Endothelial cell of umbilical vein (primary cell): ENCODE data around the gene XNDC1N. TPM values are rescaled to one million over a fixed set of nuclear protein-coding genes. Genes with fewer than 3 reads are reported as not detected.

Experiments used
- BruUV-seq: library from RNA; stranded (reverse); fragments of 400-500 nt; replicated peaks from 2 replicates; lab custom pipeline; 2021; lab: Mats Ljungman, UMichigan
- CTCF ChIA-PET: fragments of 300-600, 350-600 bp; sonication (Branson Sonifier 250); formaldehyde crosslinking; loops from one replicate; lab custom pipeline; 2021; ENCODE audit warnings: antibody characterized with exemption, inconsistent platforms; lab: Charles Lee
- POLR2A ChIA-PET: fragments of 300-600, 350-600 bp; sonication (Branson Sonifier 250); formaldehyde crosslinking; loops from one replicate; lab custom pipeline; 2021; ENCODE audit warnings: antibody characterized with exemption, inconsistent platforms; lab: Charles Lee
- DNase-seq: peaks from one replicate; pipeline ENCODE4 v3.0.0-alpha.2; 2011; ENCODE audit warnings: low read depth, low spot score
- FAIRE-seq: peaks from 2 replicates; lab custom pipeline; 2011; peaks lifted over from hg19 to GRCh38; lab: Jason Lieb, UNC
- H2AFZ ChIP-seq: 2 replicates; pipeline ENCODE4 v1.6.0; 2012; ENCODE audit warnings: low read depth, low read length, control low read depth, inconsistent platforms
- H3K27ac ChIP-seq: 2 replicates; pipeline ENCODE4 v1.5.1; 2011; ENCODE audit warnings: low read depth, mild to moderate bottlenecking, control low read depth, low read length, moderate library complexity; ENCODE audit not compliant: insufficient read depth
- H3K27me3 ChIP-seq, 2 experiments: 2 replicates each; pipeline versions ENCODE4 v1.6.0 to v1.6.1; 2011; ENCODE audit warnings: low read length in 2 of 2, mixed read lengths in 1 of 2; ENCODE audit not compliant: control insufficient read depth in 2 of 2, insufficient read depth in 2 of 2
- H3K36me3 ChIP-seq, 2 experiments: 2 replicates in 1 of 2; 3 replicates in 1 of 2; pipeline ENCODE4 v1.5.1; 2011; ENCODE audit warnings: low read length in 2 of 2, mild to moderate bottlenecking in 1 of 2, moderate library complexity in 1 of 2; ENCODE audit not compliant: control insufficient read depth in 2 of 2, insufficient read depth in 2 of 2; ENCODE audit errors: extremely low read depth in 1 of 2
- H3K4me1 ChIP-seq: 3 replicates; pipeline ENCODE4 v1.5.1; 2011; ENCODE audit warnings: mild to moderate bottlenecking, low read length; ENCODE audit not compliant: control insufficient read depth, insufficient read depth; ENCODE audit errors: extremely low read depth
- H3K4me2 ChIP-seq: 2 replicates; pipeline ENCODE4 v1.6.1; 2011; ENCODE audit warnings: low read length, control low read depth, mixed read lengths; ENCODE audit not compliant: insufficient read depth
- H3K4me3 ChIP-seq, 3 experiments: fragments of 200-600 bp in 1 of 3; sonication (generic), shearing (Covaris generic) in 1 of 3; replicated peaks in 1 of 3; 2 replicates each; pipeline ENCODE4 v1.5.1; 2011 to 2016; ENCODE audit warnings: control low read depth in 3 of 3, low read length in 3 of 3, mild to moderate bottlenecking in 2 of 3, inconsistent platforms in 1 of 3, low read depth in 1 of 3, moderate library complexity in 1 of 3; ENCODE audit not compliant: insufficient read depth in 1 of 3
- H3K79me2 ChIP-seq: 2 replicates; pipeline ENCODE4 v1.6.0; 2012; ENCODE audit warnings: low read length, inconsistent platforms; ENCODE audit not compliant: control insufficient read depth, insufficient read depth
- H3K9ac ChIP-seq: replicated peaks from 2 replicates; pipeline ENCODE3; 2011; ENCODE audit warnings: low read length, control low read depth; ENCODE audit not compliant: insufficient read depth; ENCODE audit errors: extremely low read depth
- H3K9me1 ChIP-seq: replicated peaks from 3 replicates; pipeline ENCODE4 v1.6.0; 2011; ENCODE audit warnings: mild to moderate bottlenecking, low read length; ENCODE audit not compliant: control insufficient read depth, insufficient read depth; ENCODE audit errors: extremely low read depth
- H3K9me3 ChIP-seq: replicated peaks from 2 replicates; pipeline ENCODE4 v1.5.1; 2012; ENCODE audit warnings: low read length, inconsistent platforms; ENCODE audit not compliant: control insufficient read depth, insufficient read depth
- H4K20me1 ChIP-seq: replicated peaks from 2 replicates; pipeline ENCODE3; 2011; ENCODE audit warnings: mild to moderate bottlenecking, low read length; ENCODE audit not compliant: control insufficient read depth, insufficient read depth; ENCODE audit errors: extremely low read depth
- EZH2 ChIP-seq: IDR thresholded peaks from 2 replicates; pipeline ENCODE4 v1.6.1; 2012; ENCODE audit warnings: borderline replicate concordance, low read depth, mild to moderate bottlenecking, moderate library complexity, low read length, inconsistent platforms; ENCODE audit not compliant: severe bottlenecking
- FOS ChIP-seq: IDR thresholded peaks from 2 replicates; pipeline ENCODE4 v1.6.1; 2011; ENCODE audit warnings: mild to moderate bottlenecking, low read length, moderate library complexity, borderline replicate concordance; ENCODE audit not compliant: insufficient read depth
- GATA2 ChIP-seq: IDR thresholded peaks from 2 replicates; pipeline ENCODE4 v1.7.0; 2011; ENCODE audit warnings: low read depth, mild to moderate bottlenecking, moderate library complexity, mixed read lengths, low read length; ENCODE audit not compliant: insufficient read length, insufficient read depth
- JUN ChIP-seq: IDR thresholded peaks from 2 replicates; pipeline ENCODE4 v1.6.1; 2011; ENCODE audit warnings: borderline replicate concordance, low read depth; ENCODE audit not compliant: insufficient read length, insufficient read depth
- MYC ChIP-seq: IDR thresholded peaks from one replicate; pipeline ENCODE4 v1.6.1; 2011; ENCODE audit warnings: mild to moderate bottlenecking, low read depth, low read length
- POLR2A ChIP-seq: IDR thresholded peaks from 2 replicates; pipeline ENCODE4 v1.6.1; 2012; ENCODE audit warnings: low read depth, mild to moderate bottlenecking, control low read depth, low read length
- POLR2AphosphoS5 ChIP-seq: IDR thresholded peaks from 2 replicates; pipeline ENCODE4 v1.6.1; 2012; ENCODE audit warnings: low read depth, mild to moderate bottlenecking, control low read depth, low read length, moderate library complexity; ENCODE audit not compliant: insufficient read depth
- dilution Hi-C: fragments of 300-500 bp; cut with MboI; formaldehyde crosslinking; loops from one replicate; pipeline ENCODE4 v1.15.0; 2019; ENCODE audit warnings: low sequenced_read_pairs; ENCODE audit not compliant: extremely low pct_ligation_motif_present
- intact Hi-C: fragments of 100-400 bp; cut with micrococcal nuclease; formaldehyde crosslinking; loops from one replicate; pipeline ENCODE4 v1.10.0; 2022
- polyA plus RNA-seq, 4 experiments: library from polyadenylated mRNA; depleted of rRNA in 3 of 4; stranded (reverse) in 3 of 4; unstranded in 1 of 4; fragments of >200 nt; gene quantifications; 2 replicates each; pipeline versions ENCODE4 v1.2.1 to v1.2.3, GENCODE V29; 2011 to 2012; ENCODE audit warnings: missing spikeins in 1 of 4
- total RNA-seq: library from RNA; stranded (reverse); gene quantifications from 2 replicates; pipeline ENCODE4 v1.2.3, GENCODE V29; 2021
- TF ChIP-seq, protein P1 (sequence below), 2 donors: IDR thresholded peaks; 1 replicate in 1 of 2; 2 replicates in 1 of 2; pipeline ENCODE4 v1.5.1; 2011; ENCODE audit warnings: low read length in 2 of 2, mild to moderate bottlenecking in 2 of 2, moderate library complexity in 2 of 2, control low read depth in 1 of 2, inconsistent platforms in 1 of 2, low read depth in 1 of 2; ENCODE audit not compliant: insufficient read depth in 1 of 2; ENCODE audit errors: extremely low read depth in 1 of 2
- TF ChIP-seq, protein P2 (sequence below): IDR thresholded peaks from 2 replicates; pipeline ENCODE4 v1.6.1; 2011; ENCODE audit not compliant: insufficient read depth, insufficient read length

Gene XNDC1N
- total and polyA plus RNA-seq, 2 donors (not counting 3 experiments of a cell fraction or from before 2014, with no cell fraction given), result 3.5 to 9.0 TPM

DNA sequence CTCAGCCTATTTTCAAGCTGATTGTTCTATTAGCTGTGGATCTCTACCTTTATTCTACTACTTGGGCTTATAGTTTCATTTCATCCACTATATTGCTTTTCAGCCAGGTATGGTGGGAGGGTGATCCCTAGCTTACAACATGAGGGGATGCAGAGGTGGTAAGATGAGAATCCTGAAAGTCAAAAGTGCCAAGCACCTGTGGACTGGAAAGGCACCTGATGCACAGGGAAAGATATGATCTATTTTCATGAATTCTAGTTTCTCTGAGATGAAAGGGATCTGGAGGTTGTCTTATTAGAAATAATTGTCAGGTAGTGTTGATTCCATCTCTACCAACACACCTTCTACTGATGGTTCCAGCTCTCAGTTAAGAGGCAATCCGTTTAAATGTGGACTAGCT, 48.7 kb upstream of the XNDC1N start:
- intact Hi-C loops (loop anchor here (1.0 to 2.0 kb wide), 4 partner anchors 167 to 454 kb away; no protein-coding TSS in a partner anchor), dilution Hi-C loops (no loop called here)
- no TSS peak for BruUV-seq
- Histone ChIP-seq H3K4me3 (no peak overlapping the region), H3K27ac (no peak overlapping the region), H3K9ac (no peak overlapping the region), H3K79me2 (peaks cover 72% of the 10 kb centered on the region), H3K4me2 (no peak overlapping the region), H3K9me1 (no peaks in the 10 kb centered on the region), H4K20me1 (no peaks in the 10 kb centered on the region), H3K4me1 (no peaks in the 10 kb centered on the region), H2AFZ (no peak overlapping the region), H3K27me3 (no peaks in the 10 kb centered on the region), H3K9me3 (no peaks in the 10 kb centered on the region), H3K36me3 (peaks cover 3 to 19% of the 10 kb centered on the region in 2 experiments)
- no peak for DNase-seq
- no peak for FAIRE-seq
- ChIA-PET POLR2A (no interaction called here), CTCF (interaction anchor here (0.7 to 3.7 kb wide), 26 partner anchors 9 to 457 kb away, joined by 3 to 38 read pairs (median 4); partner anchors contain the start of gene CLPB)
- TF ChIP-seq POLR2AphosphoS5 (no peak), MYC (no peak), EZH2 (no peak), GATA2 (no peak), JUN (no peak), FOS (no peak), POLR2A (no peak)
- TF ChIP-seq, protein P1, sequence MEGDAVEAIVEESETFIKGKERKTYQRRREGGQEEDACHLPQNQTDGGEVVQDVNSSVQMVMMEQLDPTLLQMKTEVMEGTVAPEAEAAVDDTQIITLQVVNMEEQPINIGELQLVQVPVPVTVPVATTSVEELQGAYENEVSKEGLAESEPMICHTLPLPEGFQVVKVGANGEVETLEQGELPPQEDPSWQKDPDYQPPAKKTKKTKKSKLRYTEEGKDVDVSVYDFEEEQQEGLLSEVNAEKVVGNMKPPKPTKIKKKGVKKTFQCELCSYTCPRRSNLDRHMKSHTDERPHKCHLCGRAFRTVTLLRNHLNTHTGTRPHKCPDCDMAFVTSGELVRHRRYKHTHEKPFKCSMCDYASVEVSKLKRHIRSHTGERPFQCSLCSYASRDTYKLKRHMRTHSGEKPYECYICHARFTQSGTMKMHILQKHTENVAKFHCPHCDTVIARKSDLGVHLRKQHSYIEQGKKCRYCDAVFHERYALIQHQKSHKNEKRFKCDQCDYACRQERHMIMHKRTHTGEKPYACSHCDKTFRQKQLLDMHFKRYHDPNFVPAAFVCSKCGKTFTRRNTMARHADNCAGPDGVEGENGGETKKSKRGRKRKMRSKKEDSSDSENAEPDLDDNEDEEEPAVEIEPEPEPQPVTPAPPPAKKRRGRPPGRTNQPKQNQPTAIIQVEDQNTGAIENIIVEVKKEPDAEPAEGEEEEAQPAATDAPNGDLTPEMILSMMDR (IDR thresholded peaks at IDR 0.05; ENCODE audit: extremely low read depth in 1 of 2, insufficient read depth in 1 of 2, low read depth in 1 of 2, low read length in 2 of 2), result no peak
- TF ChIP-seq, protein P2, sequence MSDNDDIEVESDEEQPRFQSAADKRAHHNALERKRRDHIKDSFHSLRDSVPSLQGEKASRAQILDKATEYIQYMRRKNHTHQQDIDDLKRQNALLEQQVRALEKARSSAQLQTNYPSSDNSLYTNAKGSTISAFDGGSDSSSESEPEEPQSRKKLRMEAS, result no peak
